GM11168 (cell line): ENCODE results near the gene HAO2.
"Not testable (repeated sequence)": the region's sequence is repeated elsewhere in the genome, so short reads cannot be mapped to it uniquely, and the experiment has no call there.

Source experiments
- in situ Hi-C: fragments of 300-500 bp; cut with MboI; formaldehyde crosslinking; loops from one replicate; pipeline ENCODE4 v1.12.0; 2022; ENCODE audit warnings: low sequenced_read_pairs; ENCODE audit not compliant: unreplicated experiment

HAO2 gene

DNA sequence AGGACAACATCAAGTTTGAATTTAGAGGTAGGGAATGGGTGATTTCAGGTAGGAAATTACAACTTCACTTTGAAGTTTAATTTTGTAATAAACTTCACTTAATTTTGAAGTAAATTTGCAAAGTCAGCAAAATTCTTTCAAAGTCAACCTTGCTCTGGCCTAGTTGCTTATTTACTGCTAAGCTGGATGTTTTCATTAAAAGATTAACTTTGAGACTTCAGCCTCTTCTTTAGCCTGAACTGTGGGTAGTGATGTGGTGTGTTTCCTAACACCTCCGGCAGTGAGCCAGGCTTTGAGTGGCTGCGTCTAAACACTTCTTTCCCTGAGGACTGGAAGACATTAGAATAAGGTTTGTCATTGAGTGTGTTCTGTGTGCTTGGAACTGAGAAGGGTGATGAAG is at the start of gene HAO2:
Gene HAO2, plus strand, starts transcription at position 232 of the 400 bp plus-strand sequence. CDS start 12,301 bp downstream, outside the sequence.
- in situ Hi-C loops: loop anchor here (10.0 kb wide), 1 partner anchor 84 kb away; no protein-coding TSS in a partner anchor

DNA sequence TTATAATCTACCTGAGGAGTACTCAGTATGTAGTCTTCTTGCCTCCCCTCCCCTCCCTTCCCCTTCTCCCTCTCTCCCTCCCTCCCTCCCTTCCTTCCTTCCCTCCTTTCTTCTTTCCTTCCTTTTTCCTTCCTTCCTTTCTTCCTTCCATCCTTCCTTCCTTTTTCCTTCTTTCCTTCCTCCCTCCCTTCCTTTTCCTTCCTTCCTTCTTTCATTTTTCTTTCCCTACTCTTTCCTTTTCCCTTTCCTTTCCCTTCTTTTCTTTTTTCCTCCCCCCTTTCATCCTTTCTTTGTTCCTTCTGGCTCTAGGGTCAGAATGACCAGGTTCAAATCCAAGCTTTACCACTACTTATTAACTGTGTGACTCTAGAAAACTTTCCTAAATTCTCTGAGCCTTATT is 48.5 kb upstream of the HAO2 start:
- in situ Hi-C loops: no loop called here

DNA sequence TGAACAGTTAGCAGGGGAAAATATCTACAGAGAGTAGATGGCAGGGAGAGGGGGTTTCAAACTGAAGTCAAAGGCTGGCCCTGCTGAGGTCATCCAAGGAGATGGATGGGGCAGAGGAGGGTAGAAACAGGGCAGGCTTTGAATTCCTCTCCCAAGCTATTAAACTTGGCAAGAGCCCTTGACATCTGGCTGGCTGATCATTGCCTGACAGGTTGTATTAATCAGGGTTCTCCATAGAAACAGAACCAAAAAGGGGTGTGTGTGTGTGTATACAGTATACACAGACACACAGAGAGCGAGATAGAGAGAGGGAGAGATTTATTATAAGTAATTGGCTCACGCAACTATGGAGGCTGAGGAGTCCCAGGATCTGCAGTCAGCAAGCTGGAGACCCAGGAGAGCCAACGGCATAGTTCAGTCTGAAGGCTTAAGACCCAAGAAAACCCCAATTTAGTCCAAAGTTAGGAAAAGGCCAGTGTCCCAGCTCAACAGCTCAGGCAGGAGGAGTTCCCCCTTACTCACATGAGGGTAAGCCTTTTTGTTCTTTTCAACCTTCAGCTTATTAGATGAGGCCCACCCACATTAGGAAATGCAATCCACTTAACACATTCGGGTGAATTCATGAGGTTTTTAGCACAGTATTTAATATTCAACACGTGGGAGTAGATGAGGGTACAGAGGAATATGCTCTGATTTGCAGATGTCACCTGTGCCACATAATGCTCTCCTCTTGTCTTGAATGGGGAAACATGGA is 46.7 kb upstream of the HAO2 start:
- in situ Hi-C loops: no loop called here

DNA sequence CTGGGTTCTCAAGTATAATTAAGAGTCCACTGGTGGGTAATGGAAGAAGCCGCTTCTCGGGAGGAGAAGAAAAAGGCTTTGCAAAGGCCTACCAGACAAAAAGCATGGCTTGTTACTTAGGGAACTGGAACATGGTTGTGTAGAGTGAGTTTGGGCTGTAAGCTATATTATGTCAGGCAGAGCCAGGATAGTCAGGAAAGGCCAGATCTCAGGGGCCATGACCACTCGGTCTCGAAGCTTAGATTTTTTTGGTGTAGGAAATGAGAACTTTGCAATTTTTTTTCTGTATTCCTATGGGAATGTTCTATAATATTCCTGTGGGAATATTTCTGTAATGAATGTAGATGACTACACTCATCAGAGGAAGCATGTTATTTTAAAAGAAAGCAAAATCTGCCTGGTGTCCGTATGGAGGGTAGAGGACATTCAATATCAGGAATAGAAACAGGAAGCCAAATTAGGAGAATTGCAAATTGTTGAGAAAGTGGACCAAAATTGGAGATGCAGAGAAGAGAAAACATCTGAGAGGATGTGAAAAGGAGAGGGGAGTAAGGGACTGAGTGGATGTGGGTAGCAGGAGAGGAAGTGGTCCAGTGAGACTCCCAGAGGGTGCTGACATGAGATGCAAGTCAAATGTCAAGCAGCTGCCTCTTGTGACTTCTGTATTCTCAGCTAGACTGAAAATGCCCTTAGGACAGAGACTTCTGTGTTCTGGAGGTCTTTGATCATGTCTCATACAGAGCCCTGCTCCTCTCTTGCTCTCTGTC is 45.2 kb upstream of the HAO2 start:
- in situ Hi-C loops: no loop called here

DNA sequence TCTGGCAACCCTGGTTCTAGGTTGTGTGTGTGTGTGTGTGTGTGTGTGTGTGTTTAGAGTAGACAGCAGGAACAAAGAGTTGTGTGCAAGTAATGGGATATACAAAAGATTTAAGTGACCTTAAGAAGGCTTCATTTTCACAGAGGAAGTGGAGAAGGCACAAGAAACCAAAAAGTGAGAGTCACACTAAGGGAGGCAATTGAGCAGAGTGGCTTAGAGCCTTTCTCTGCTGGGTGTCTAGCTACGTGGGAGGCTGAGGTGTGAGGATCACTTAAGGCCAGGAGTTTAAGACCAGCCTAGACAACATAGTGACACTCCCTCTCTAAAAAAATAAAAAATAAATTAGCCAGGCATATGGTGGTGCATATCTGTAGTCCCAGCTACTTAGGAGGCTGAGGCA is 44.4 kb upstream of the HAO2 start:
- in situ Hi-C loops: no loop called here

DNA sequence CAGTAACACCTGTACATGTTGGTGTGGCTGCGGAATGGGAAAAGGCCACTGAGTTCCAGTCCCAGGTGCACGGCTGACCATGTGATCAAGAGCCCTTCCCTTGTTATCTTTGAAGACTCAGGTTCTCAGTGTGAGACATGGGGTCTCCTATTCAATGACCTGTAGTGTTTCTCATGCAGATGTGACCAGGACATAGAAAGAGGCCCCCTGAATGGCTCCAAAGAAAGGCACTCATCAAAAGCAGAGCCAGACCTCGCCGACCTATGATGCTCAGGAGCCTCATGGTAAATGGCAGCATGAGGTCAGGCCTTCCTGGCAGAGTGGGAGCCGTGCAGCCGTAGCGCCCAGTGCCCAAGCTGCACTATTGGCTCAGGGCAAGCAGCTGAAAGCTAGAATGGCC is 42.3 kb upstream of the HAO2 start:
- in situ Hi-C loops: no loop called here

DNA sequence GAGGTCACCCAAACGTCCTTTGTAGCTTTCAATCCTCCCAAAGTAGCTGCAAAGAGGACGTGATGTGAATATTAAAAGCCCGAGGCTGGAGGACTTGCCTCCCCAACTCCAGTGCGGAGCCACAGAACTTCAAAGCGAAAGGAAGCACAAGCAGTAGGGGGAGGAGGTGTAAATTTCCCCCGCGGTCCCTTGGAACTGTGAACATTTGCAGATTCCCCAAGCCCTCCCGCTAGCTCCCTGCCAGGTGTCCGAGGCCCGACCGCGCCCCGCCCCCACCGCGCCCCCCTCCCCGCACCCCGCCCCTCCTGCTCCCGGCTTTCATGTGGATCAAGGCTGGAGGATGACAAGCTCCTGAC is 41.5 kb upstream of the HAO2 start:
- in situ Hi-C loops: no loop called here

DNA sequence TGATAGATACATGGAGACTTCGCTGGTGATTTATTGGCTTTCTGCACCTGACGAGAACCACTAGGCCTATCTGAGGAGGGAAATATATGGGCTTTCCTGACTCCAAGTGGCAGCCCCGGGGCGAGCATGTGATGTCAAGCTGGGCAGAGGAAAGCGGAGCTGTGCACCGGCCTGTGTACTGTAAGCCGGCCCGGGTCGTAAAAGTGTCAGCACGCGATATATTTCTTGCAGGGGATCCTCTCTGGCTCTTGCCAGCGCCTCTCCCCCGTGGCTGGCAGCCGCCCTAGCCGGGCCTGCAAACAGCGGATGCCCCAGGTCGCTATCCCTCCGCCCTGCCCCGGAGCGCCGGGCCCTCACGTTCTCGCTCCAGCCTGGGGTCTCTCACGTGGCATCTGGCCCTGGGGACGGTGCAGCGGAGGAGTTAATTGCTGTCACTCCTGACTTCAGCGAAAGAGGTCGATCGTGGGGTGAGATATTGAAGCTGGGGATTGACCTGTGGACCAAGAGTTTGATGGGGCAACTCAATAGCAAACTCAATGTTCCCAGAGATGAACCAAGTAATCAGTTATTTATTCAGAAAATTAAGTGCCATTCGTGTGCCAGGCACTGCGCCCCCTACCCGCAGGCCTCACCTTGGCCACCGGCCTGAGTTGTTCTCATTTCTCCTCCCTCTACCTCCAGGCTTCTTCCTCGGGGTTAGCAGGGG is 41.0 kb upstream of the HAO2 start:
- in situ Hi-C loops: no loop called here

DNA sequence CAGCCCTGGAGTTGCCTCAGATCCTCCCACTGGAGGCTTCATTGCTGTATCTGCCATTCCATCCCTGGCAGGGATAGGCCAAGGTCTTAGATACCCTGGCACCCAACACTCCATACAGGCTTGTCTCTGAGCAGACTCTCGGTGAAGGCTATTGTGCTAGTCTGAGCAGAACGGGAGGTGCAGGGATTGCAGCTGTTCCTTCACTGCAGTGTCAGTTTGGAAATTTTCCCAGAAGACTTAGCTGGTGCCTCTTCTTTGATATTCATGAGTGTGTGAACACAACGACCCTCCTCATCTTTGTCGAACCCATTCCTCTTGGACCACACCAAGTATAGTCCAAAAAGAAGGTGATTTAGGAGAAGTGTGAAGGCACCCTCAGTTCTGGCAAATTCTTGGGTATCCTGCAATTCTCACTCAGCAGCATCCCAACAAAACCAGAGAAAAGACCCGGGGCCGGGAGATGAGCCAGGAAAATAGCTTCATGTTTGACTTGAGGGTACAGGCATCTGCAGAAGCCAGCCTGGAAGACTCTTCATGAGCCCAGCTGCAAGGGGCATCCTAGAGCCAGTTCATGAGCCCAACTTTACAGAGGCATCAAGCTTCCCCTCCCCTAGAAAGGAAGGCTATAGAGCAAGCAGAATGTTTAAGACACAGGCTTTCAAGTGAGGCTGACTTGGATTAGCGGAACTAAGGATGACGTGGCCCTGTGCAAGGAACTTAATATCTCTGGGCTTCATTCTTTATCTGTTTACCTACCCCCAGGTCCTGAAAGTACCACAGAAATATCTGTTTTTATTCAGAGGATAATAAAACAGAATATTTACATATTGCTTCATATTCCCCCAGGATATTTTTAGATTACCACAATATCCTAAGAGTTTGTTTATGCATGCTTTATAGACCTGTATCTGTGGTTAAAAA is 38.8 kb upstream of the HAO2 start:
- in situ Hi-C loops: no loop called here

DNA sequence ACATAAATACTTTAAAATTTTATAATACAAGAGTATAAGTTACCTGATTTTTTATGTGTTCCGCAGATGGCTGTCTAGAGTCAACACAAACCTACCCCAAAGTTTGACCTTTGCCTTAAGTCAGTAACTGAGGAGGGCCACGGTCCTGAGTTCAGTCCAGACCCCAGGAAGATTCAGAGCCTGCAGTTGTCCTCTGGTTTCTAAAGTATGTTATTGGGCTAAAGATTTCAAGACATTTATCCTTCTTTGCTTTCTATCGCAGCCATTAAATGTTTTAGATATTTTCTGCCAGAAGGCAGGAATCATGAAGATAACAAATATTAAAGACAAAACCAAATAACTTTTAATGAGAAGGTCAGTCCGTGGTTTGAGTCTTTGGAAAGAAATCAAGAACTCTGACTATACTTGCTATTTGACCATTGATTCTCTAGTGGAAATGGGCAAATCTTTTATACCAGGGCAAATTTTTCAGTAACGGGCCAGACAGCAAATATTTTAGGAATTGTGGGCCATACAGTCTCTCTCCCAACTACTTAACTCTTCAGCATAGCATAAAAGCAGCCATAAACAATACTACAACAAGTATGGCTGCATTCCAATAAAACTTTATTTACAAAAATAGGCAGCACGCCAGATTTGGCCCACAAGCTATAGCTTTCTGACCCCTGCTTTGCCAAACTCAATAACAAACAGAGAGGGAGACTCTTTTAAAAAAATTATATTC is 38.0 kb upstream of the HAO2 start:
- in situ Hi-C loops: no loop called here

DNA sequence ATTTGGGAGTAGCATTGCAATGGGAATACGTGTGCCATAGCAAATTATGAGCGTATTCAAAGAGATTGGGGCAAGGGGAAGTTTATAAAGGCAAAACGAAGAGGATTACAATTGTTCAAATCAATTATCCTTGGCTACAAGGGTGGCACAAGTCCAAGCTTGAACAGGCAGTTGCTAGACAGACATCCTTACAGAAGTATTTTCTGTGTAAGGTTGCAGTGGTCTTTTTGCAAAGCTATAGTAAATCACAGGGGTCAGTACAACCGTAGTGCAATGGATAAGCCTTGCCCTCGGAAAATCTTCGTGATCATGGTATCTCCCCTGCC is 37.4 kb upstream of the HAO2 start:
- in situ Hi-C loops: no loop called here

DNA sequence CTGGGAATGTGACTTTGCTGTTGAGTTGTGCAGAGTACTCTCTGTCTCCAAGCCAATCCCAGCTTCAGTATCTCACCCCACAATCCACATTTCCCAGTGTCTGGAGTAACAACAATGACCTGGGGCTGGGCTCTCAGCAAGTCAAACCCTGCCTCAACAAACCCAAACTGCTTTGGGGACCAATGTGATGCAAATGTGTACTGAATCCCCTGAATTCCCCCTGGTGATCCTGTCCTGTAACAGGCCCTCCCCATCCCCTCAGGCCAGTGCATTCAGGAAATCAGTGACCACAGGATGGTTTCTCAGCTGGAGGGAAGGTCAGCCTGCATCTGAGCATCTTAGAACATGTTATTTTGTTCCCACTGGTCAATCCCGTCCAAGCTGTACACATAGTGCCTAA is 36.7 kb upstream of the HAO2 start:
- in situ Hi-C loops: no loop called here

DNA sequence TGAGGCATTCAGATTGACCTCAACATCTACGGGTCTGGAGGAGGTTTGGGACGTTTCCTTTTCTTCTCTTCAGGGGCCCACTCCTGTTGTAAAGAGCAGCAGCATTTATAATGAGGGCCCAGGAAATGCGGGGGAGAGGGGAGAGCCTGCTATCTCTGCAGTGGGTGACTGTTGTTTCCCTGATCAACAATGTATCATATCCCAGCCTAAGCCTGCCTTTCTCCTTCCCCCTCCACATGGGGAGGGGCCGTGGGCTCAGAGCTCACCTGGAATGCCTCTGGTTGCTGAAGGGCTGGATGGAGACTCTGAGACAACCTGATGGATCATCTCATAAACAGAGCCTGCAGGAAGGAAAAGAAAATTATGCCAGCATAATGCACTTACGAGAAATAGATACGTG is 36.0 kb upstream of the HAO2 start:
- in situ Hi-C loops: no loop called here

DNA sequence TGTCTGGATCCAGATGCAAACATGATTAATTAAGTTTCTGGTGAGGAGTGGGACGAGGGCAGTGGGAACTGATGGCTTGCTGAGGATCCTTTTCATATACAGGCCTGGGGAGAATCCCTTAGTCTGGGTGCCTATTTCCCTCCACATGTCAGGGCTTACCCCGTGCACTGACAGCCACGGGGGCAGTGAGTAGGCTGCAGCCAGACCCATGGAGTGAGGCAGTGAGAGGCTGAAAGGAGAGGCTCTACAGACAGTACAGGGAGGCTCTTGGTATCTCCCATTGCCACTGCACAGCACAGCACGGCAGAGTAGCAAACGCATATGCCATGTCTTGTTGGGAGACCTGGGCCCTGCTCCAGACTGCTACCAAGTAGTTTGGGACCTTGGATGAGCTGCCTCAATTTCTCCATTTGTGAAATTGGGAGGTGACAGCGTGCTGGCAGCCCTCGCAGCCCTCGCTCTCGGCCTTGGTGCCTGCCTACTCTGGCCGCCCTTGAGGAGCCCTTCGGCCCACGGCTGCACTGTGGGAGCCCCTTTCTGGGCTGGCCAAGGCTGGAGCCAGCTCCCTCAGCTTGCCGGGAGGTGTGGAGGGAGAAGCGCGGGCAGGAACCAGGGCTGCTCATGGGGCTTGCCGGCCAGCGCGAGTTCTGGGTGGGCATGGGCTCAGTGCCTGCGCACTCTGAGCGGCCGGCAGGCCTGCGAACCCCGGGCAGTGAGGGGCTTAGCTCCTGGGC is 35.3 kb upstream of the HAO2 start:
- in situ Hi-C loops: no loop called here

DNA sequence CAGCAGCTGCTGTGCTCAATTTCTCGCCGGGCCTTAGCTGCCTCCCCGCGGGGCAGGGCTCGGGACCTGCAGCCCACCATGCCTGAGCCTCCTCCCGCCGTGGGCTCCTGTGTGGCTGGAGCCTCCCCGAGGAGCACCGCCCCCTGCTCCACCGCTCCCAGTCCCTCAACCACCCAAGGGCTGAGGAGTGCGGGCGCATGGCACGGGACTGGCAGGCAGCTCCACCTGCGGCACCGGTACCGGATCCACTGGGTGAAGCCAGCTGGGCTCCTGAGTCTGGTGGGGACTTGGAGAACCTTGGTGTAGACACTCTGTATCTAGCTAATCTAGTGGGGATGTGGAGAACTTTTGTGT is 34.7 kb upstream of the HAO2 start:
- in situ Hi-C loops: not testable (repeated sequence)

DNA sequence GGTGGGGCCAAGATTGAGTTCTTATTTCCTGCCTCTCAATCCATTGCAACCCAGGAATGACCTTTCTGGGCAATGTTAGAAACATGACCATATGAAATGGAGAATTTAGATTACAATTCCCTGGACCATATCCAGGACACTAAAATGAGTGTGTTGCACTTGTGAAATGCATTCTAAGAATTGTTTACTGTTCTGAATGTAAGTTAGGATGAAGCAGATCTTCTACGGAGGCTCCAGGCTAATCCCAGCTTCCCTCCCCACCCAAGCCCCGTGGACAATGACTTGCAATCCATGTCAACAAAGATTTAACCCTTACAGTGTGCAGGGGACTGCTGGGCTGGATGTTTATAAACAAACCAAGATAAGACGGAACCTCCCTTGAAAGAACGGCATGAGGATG is 31.7 kb upstream of the HAO2 start:
- in situ Hi-C loops: no loop called here

DNA sequence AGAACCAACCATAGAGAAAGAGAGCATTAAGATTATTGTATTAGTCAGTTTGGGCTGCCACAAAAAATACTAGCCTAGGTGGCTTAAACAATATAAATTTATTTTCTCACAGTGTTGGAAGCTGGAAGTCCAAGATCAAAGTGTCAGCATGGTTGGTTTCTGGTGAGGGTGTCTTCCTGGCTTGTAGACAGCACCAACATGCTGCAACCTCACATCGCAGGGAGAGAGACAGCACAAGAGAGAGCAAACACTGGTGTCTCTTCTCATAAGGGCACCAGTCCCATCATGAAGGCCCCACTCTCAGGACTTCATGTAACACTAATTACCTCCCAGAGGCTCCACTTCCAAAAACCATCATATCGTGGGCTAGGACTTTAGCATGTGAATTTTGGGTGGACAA is 30.6 kb upstream of the HAO2 start:
- in situ Hi-C loops: no loop called here

DNA sequence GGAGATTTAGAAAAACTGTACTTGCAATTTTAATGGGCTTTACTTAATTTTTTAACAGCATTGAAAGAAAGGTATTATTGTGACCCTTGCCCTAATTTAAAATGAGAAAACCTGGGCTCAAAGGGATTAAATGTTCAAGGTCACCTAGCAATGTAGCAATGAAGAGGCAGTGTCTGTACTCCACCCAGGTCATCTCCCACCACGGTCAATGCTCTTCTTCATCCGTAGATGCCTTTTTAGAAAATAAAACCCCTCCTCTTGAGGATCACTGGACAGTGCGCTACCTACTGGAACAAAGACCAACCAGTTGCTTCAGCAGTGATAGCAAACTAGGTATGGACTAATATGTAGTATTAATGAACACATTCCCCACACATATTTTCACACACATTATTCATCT is 29.8 kb upstream of the HAO2 start:
- in situ Hi-C loops: no loop called here

DNA sequence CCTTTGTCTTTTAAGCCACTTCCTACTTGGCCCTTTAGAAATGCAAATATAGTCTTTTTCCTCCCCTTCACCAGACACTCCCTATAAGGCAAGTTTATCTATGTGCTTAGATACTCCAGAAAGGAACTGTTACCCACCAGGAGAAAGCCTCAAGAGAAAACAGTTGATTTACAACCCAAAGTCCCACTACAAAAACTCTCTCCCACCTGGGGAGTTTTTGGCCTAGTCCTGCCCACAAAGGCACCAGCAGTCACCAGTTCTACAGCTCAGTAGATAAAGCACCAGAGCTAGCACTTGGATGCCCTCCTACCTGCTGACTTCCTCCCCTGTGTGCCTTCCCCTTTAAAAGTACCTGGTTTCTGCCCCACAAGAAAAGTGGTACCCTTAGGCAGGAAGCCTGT is 27.7 kb upstream of the HAO2 start:
- in situ Hi-C loops: no loop called here
